Endothelial cell of umbilical vein (primary cell): Measurements from ENCODE around the gene PMFBP1. TPM values are rescaled to one million over a fixed set of nuclear protein-coding genes. Genes with fewer than 3 reads are reported as not detected.

ENCODE experiments used
- BruUV-seq: library from RNA; stranded (reverse); fragments of 400-500 nt; replicated peaks from 2 replicates; lab custom pipeline; 2021; lab: Mats Ljungman, UMichigan
- CTCF ChIA-PET: fragments of 300-600, 350-600 bp; sonication (Branson Sonifier 250); formaldehyde crosslinking; loops from one replicate; lab custom pipeline; 2021; ENCODE audit warnings: antibody characterized with exemption, inconsistent platforms; lab: Charles Lee
- POLR2A ChIA-PET: fragments of 300-600, 350-600 bp; sonication (Branson Sonifier 250); formaldehyde crosslinking; loops from one replicate; lab custom pipeline; 2021; ENCODE audit warnings: antibody characterized with exemption, inconsistent platforms; lab: Charles Lee
- DNase-seq: peaks from one replicate; pipeline ENCODE4 v3.0.0-alpha.2; 2011; ENCODE audit warnings: low read depth, low spot score
- FAIRE-seq: peaks from 2 replicates; lab custom pipeline; 2011; peaks lifted over from hg19 to GRCh38; lab: Jason Lieb, UNC
- H2AFZ ChIP-seq: 2 replicates; pipeline ENCODE4 v1.6.0; 2012; ENCODE audit warnings: low read depth, low read length, control low read depth, inconsistent platforms
- H3K27ac ChIP-seq: 2 replicates; pipeline ENCODE4 v1.5.1; 2011; ENCODE audit warnings: low read depth, mild to moderate bottlenecking, control low read depth, low read length, moderate library complexity; ENCODE audit not compliant: insufficient read depth
- H3K27me3 ChIP-seq, 2 experiments: 2 replicates each; pipeline versions ENCODE4 v1.6.0 to v1.6.1; 2011; ENCODE audit warnings: low read length in 2 of 2, mixed read lengths in 1 of 2; ENCODE audit not compliant: control insufficient read depth in 2 of 2, insufficient read depth in 2 of 2
- H3K36me3 ChIP-seq, 2 experiments: 2 replicates in 1 of 2; 3 replicates in 1 of 2; pipeline ENCODE4 v1.5.1; 2011; ENCODE audit warnings: low read length in 2 of 2, mild to moderate bottlenecking in 1 of 2, moderate library complexity in 1 of 2; ENCODE audit not compliant: control insufficient read depth in 2 of 2, insufficient read depth in 2 of 2; ENCODE audit errors: extremely low read depth in 1 of 2
- H3K4me1 ChIP-seq: 3 replicates; pipeline ENCODE4 v1.5.1; 2011; ENCODE audit warnings: mild to moderate bottlenecking, low read length; ENCODE audit not compliant: control insufficient read depth, insufficient read depth; ENCODE audit errors: extremely low read depth
- H3K4me2 ChIP-seq: 2 replicates; pipeline ENCODE4 v1.6.1; 2011; ENCODE audit warnings: low read length, control low read depth, mixed read lengths; ENCODE audit not compliant: insufficient read depth
- H3K4me3 ChIP-seq, 3 experiments: fragments of 200-600 bp in 1 of 3; sonication (generic), shearing (Covaris generic) in 1 of 3; replicated peaks in 1 of 3; 2 replicates each; pipeline ENCODE4 v1.5.1; 2011 to 2016; ENCODE audit warnings: control low read depth in 3 of 3, low read length in 3 of 3, mild to moderate bottlenecking in 2 of 3, inconsistent platforms in 1 of 3, low read depth in 1 of 3, moderate library complexity in 1 of 3; ENCODE audit not compliant: insufficient read depth in 1 of 3
- H3K79me2 ChIP-seq: 2 replicates; pipeline ENCODE4 v1.6.0; 2012; ENCODE audit warnings: low read length, inconsistent platforms; ENCODE audit not compliant: control insufficient read depth, insufficient read depth
- H3K9ac ChIP-seq: replicated peaks from 2 replicates; pipeline ENCODE3; 2011; ENCODE audit warnings: low read length, control low read depth; ENCODE audit not compliant: insufficient read depth; ENCODE audit errors: extremely low read depth
- H3K9me1 ChIP-seq: replicated peaks from 3 replicates; pipeline ENCODE4 v1.6.0; 2011; ENCODE audit warnings: mild to moderate bottlenecking, low read length; ENCODE audit not compliant: control insufficient read depth, insufficient read depth; ENCODE audit errors: extremely low read depth
- H3K9me3 ChIP-seq: replicated peaks from 2 replicates; pipeline ENCODE4 v1.5.1; 2012; ENCODE audit warnings: low read length, inconsistent platforms; ENCODE audit not compliant: control insufficient read depth, insufficient read depth
- H4K20me1 ChIP-seq: replicated peaks from 2 replicates; pipeline ENCODE3; 2011; ENCODE audit warnings: mild to moderate bottlenecking, low read length; ENCODE audit not compliant: control insufficient read depth, insufficient read depth; ENCODE audit errors: extremely low read depth
- EZH2 ChIP-seq: IDR thresholded peaks from 2 replicates; pipeline ENCODE4 v1.6.1; 2012; ENCODE audit warnings: borderline replicate concordance, low read depth, mild to moderate bottlenecking, moderate library complexity, low read length, inconsistent platforms; ENCODE audit not compliant: severe bottlenecking
- FOS ChIP-seq: IDR thresholded peaks from 2 replicates; pipeline ENCODE4 v1.6.1; 2011; ENCODE audit warnings: mild to moderate bottlenecking, low read length, moderate library complexity, borderline replicate concordance; ENCODE audit not compliant: insufficient read depth
- GATA2 ChIP-seq: IDR thresholded peaks from 2 replicates; pipeline ENCODE4 v1.7.0; 2011; ENCODE audit warnings: low read depth, mild to moderate bottlenecking, moderate library complexity, mixed read lengths, low read length; ENCODE audit not compliant: insufficient read length, insufficient read depth
- JUN ChIP-seq: IDR thresholded peaks from 2 replicates; pipeline ENCODE4 v1.6.1; 2011; ENCODE audit warnings: borderline replicate concordance, low read depth; ENCODE audit not compliant: insufficient read length, insufficient read depth
- MYC ChIP-seq: IDR thresholded peaks from one replicate; pipeline ENCODE4 v1.6.1; 2011; ENCODE audit warnings: mild to moderate bottlenecking, low read depth, low read length
- POLR2A ChIP-seq: IDR thresholded peaks from 2 replicates; pipeline ENCODE4 v1.6.1; 2012; ENCODE audit warnings: low read depth, mild to moderate bottlenecking, control low read depth, low read length
- POLR2AphosphoS5 ChIP-seq: IDR thresholded peaks from 2 replicates; pipeline ENCODE4 v1.6.1; 2012; ENCODE audit warnings: low read depth, mild to moderate bottlenecking, control low read depth, low read length, moderate library complexity; ENCODE audit not compliant: insufficient read depth
- dilution Hi-C: fragments of 300-500 bp; cut with MboI; formaldehyde crosslinking; loops from one replicate; pipeline ENCODE4 v1.15.0; 2019; ENCODE audit warnings: low sequenced_read_pairs; ENCODE audit not compliant: extremely low pct_ligation_motif_present
- intact Hi-C: fragments of 100-400 bp; cut with micrococcal nuclease; formaldehyde crosslinking; loops from one replicate; pipeline ENCODE4 v1.10.0; 2022
- polyA plus RNA-seq, 4 experiments: library from polyadenylated mRNA; depleted of rRNA in 3 of 4; stranded (reverse) in 3 of 4; unstranded in 1 of 4; fragments of >200 nt; gene quantifications; 2 replicates each; pipeline versions ENCODE4 v1.2.1 to v1.2.3, GENCODE V29; 2011 to 2012; ENCODE audit warnings: missing spikeins in 1 of 4
- total RNA-seq: library from RNA; stranded (reverse); gene quantifications from 2 replicates; pipeline ENCODE4 v1.2.3, GENCODE V29; 2021
- TF ChIP-seq, protein P1 (sequence below): IDR thresholded peaks from 2 replicates; pipeline ENCODE4 v1.6.1; 2011; ENCODE audit not compliant: insufficient read depth, insufficient read length
- TF ChIP-seq, protein P2 (sequence below), 2 donors: IDR thresholded peaks; 1 replicate in 1 of 2; 2 replicates in 1 of 2; pipeline ENCODE4 v1.5.1; 2011; ENCODE audit warnings: low read length in 2 of 2, mild to moderate bottlenecking in 2 of 2, moderate library complexity in 2 of 2, control low read depth in 1 of 2, inconsistent platforms in 1 of 2, low read depth in 1 of 2; ENCODE audit not compliant: insufficient read depth in 1 of 2; ENCODE audit errors: extremely low read depth in 1 of 2

PMFBP1 gene
- total and polyA plus RNA-seq, 2 donors (not counting 3 experiments of a cell fraction or from before 2014, with no cell fraction given): 0.12 to 0.42 TPM

DNA sequence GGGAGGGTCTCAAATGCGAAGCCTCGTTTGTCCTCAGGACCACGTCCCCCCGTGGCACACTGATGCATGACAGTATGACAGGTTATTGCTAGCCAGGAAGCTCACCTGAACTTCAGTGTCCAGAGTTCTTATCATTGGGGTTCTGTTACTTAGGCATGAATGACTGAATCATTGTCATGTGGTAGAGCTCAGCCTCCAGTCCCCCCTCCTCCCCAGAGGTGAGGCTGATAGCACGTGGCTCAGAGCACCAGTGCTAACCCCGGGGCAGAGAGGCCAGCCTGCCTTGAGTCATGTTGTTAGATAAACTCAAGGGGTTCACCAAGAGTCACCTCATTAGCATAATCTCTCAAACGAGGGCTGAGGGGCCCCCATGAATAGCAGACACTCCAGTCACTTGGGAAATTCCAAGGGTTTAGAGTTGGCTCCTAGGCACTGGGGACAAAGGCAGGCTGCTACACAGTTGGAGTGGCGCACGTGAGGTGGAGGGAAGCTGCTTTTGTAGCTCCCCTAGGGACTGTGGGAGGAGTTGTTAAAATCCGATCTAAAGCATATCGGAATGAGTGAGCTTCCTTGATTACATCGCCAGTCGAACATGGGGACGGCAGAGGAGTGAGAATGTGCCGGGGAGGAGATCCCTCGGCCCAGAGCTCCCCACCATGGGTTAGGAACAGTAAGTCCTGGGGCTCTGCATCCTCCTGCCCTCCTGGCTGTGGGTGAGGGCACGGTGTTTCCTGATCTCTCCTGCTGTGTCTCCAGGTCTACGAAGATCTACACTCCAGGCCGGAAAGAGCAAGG lies 60.1 kb downstream of the PMFBP1 start:
- dilution Hi-C loops: no loop called here

More for the DNA sequence above, 60.1 kb downstream of the PMFBP1 start:
- CTCF ChIA-PET: no interaction called here
- H4K20me1 ChIP-seq: no peaks in the 10 kb centered on the region
- no peak for FAIRE-seq
- H3K79me2 ChIP-seq: no peaks in the 10 kb centered on the region
- no peak overlapping the region for H3K9ac ChIP-seq
- no peaks in the 10 kb centered on the region for H3K4me1 ChIP-seq
- no peaks in the 10 kb centered on the region for H3K9me1 ChIP-seq
- TF ChIP-seq POLR2A (no peak), GATA2 (no peak), POLR2AphosphoS5 (no peak), JUN (no peak), EZH2 (no peak), MYC (no peak), FOS (no peak)
- TF ChIP-seq, protein P1, sequence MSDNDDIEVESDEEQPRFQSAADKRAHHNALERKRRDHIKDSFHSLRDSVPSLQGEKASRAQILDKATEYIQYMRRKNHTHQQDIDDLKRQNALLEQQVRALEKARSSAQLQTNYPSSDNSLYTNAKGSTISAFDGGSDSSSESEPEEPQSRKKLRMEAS: no peak
- TF ChIP-seq, protein P2, sequence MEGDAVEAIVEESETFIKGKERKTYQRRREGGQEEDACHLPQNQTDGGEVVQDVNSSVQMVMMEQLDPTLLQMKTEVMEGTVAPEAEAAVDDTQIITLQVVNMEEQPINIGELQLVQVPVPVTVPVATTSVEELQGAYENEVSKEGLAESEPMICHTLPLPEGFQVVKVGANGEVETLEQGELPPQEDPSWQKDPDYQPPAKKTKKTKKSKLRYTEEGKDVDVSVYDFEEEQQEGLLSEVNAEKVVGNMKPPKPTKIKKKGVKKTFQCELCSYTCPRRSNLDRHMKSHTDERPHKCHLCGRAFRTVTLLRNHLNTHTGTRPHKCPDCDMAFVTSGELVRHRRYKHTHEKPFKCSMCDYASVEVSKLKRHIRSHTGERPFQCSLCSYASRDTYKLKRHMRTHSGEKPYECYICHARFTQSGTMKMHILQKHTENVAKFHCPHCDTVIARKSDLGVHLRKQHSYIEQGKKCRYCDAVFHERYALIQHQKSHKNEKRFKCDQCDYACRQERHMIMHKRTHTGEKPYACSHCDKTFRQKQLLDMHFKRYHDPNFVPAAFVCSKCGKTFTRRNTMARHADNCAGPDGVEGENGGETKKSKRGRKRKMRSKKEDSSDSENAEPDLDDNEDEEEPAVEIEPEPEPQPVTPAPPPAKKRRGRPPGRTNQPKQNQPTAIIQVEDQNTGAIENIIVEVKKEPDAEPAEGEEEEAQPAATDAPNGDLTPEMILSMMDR (IDR thresholded peaks at IDR 0.05; ENCODE audit: extremely low read depth in 1 of 2, insufficient read depth in 1 of 2, low read depth in 1 of 2, low read length in 2 of 2): no peak
- no peak overlapping the region for H3K4me3 ChIP-seq
- POLR2A ChIA-PET: no interaction called here
- intact Hi-C loops: no loop called here
- H3K36me3 ChIP-seq: peaks cover 18 to 50% of the 10 kb centered on the region in 2 experiments
- DNase-seq: no peak
- no peaks in the 10 kb centered on the region for H3K9me3 ChIP-seq
- H2AFZ ChIP-seq: no peak overlapping the region
- no TSS peak for BruUV-seq
- H3K27ac ChIP-seq: no peak overlapping the region
- H3K4me2 ChIP-seq: no peak overlapping the region
- no peaks in the 10 kb centered on the region for H3K27me3 ChIP-seq
